ENCODE measurements around the gene CNNM3.
"Not testable (repeated sequence)": the region's sequence is repeated elsewhere in the genome, so short reads cannot be mapped to it uniquely, and the experiment has no call there.

CNNM3 gene

DNA sequence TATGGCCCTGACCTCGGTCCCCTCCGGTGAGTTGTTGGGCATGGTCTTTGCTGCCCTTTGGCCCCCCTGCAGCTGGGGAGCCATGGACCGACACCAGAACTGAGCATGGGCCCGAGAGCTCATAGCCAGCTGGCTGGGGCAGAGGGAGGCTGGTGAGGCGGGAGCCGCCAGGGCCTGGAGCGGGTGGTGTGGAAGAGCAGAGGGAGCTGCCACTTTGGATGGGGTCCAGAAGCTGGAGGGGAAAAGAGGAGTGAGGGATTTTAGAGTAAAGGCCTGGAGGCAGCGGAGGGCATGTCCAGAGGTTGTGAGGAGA lies 16.5 kb upstream of the CNNM3 start:
- DNase-seq: no peak

DNA sequence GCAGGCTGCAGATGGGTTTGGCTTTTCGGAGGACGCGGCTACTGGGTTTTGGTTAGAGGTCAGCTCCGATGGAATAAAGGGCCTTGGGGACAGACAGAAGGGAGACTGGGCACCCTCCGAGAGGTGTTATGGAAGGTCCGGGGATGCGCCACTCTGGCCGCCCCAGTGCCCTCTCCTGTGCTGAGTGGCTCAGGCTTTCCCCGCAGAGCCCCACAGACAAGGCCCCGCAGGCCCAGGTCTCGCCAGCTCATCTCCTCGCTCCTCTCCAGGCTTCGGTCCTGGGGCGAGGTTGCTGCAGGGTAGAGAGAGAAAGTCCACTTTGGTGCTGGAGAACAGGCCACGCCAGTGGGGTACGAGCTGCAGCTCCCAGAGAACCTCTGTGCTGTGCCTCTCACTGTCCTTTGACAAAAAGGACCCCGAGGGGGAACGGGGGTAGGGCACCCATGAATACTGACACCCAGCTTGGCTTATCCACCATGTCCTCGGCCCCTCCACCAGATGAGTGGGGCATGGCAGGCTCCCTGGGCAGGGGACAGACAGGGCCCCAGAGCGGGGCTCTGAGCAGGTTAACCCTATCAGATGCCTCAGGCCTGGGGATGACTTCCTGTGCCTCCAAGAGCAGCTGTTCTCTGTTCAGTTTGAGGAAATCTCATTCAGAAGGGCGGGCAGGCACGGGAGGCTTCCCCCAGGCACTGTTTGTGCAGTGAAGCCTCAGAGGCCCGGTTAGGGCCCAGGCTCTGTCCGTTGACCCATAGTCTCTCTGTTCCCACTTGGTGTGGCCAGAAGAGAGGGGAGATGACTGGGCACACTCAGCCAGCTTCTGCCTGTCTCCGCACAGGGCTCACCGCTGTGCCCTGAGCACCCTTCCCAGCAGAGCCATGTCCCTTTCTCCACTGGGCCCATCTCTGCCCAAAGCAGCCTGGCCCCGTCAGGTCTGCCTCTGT lies 15.7 kb upstream of the CNNM3 start:
- no peak for DNase-seq

DNA sequence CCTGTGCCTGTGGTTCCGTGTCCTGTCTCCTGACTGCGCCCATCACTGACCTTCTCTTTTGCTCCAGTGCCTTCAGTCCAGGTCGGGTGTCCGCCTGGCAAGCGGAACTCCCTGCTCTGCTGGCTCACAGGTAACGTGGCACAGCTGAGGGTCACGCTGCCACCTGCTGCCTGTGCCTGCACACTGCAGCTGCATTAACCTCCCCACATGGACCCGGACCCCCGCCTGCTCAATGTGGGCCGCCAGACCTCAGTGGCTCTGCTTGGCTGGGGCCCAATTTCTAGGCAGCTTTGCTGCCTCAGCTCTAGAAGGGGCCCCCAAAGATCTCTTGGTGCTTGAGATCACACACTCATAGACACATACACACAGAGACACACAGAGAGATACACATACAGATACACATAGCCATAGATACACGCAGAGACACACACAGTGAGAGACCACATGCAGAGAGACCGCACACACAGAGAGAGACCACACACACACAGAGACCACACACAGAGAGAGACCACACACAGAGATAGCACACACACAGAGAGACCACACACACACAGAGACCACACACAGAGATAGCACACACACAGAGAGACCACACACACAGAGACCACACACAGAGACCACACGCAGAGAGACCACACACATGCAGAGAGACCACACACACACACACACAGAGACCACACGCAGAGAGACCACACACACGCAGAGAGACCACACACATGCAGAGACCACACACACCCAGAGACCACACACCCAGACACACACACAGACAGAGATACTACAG lies 14.9 kb upstream of the CNNM3 start:
- DNase-seq: peak; percentile 28 to 51

DNA sequence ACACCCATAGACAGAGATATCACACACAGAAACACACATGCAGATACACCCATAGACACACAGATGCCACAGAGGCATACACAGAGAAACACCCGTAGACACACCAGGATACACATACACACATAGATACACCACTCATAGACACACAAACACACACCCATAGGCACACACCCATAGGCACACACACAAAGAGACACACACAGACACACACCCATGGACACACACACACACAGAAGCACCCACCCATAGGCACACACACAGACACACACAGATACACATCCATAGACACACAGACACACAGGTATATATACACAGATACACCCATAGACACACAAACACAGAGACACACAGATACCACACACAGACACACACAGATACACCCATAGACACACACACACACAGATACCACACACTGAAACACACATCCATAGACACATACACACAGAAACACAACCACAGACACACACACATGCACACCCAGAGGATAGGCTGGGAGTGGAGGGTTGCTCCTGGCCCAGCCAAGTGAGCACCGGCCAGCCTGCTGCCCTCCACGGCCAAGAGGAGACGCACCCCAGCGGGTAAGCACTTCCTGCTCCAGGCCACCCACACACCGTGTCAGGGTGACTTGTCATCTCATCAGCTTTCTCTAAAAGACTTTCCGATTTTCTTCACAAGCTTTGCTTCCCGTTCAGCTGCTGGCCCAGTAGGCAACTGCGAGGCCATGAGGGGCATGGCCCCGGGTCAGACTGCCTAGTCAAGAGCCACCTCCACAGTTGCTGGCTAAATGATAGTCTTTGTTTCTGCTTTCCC lies 14.1 kb upstream of the CNNM3 start:
- peak; percentile 89 to 95 for DNase-seq

DNA sequence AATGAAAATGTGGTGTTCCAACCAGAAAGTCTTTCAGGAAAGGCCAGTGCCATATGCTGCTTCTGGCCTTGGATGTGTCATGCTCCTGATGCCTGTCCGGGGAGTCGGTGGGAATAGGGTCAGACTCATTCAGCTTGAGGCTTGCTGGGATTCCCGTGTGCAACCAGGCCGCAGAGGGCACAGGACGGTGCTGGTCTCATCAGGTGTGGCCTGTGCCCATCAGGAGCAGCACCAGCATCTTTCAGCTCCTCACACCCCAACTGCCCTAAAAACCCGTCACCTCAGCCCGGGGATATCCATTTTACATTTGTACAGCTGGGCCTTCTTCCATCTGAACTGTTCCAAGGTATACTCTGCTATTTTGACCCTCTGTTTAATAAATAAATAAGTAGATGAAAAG lies 13.3 kb upstream of the CNNM3 start:
- DNase-seq: no peak

DNA sequence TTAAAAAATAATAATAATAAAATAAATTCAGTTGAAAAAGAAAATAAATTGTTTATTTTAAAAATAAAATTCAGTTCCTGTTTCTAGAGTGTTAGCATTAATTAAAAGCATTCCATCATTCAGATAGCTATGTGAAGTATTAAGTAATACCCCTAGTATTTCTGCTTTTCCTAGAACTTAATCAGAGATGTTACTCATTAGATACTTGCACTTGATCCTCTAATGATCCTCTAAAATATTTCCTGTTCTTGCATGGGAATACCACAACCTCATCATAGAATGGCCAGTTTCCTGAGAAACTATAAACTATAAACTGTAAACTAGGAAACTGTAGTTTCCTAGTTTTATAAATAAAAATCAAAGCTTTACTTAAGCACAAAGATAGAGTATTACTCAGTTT lies 11.1 kb upstream of the CNNM3 start:
- DNase-seq: peak in 1 of 2 donors; percentile 55

DNA sequence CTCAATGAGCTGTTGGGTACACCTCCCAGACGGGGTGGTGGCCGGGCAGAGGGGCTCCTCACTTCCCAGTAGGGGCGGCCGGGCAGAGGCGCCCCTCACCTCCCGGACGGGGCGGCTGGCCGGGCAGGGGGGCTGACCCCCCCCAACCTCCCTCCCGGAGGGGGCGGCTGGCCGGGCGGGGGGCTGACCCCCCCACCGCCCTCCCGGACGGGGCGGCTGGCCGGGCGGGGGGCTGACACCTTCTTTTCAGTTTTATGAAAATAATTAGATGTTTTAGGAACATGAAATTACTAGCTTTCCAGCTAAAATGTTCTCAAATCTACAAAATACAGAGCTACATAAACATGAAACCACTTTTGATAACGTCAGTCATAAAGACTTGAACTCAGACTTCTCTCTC lies 10.1 kb upstream of the CNNM3 start:
- DNase-seq: not testable (repeated sequence)

DNA sequence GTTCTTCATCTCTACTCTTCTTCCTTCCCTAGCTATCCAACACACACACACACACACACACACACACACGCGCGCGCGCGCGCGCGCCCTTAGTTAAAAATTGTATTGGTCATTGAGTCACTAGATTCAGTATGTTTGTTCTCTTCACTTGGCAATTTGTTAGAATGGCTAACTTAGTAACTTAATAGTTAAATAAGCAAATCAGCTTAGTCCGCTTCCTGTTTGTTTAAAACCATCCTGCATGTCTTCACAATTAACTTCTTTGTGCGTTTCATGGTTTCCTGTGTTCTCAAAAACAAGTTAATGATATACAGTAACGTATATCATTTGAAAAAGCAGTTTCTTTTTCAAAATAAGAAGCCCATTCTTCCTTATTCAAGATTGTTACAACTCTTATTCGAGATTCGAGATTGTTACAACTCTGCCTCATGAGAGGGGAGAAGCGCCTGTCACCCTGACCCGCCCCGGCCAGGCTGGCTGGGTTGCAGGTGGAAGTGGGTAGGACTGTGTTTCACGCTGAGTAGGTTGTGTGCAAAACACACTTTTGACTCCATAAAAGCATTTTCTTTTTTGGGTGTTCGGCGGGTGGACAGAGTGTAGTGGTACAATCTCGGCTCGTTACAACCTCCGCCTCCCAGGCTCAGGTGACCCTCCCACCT lies 9.5 kb upstream of the CNNM3 start:
- no peak for DNase-seq

DNA sequence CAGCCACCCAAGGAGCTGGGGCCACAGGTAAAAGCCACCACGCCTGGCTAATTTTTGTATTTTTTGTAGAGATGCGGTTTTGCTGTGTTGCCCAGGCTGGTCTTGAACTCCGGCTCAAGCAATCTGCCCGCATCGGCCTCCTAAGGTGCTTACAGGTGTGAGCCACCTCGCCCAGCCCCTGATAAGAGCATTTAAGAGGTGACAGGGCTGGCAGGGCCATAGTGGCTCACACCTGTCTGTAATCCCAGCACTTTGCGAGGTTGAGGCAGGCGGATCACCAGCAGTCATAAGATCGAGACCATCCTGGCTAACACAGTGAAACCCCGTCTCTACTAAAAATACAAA lies 9.0 kb upstream of the CNNM3 start:
- no peak for DNase-seq

DNA sequence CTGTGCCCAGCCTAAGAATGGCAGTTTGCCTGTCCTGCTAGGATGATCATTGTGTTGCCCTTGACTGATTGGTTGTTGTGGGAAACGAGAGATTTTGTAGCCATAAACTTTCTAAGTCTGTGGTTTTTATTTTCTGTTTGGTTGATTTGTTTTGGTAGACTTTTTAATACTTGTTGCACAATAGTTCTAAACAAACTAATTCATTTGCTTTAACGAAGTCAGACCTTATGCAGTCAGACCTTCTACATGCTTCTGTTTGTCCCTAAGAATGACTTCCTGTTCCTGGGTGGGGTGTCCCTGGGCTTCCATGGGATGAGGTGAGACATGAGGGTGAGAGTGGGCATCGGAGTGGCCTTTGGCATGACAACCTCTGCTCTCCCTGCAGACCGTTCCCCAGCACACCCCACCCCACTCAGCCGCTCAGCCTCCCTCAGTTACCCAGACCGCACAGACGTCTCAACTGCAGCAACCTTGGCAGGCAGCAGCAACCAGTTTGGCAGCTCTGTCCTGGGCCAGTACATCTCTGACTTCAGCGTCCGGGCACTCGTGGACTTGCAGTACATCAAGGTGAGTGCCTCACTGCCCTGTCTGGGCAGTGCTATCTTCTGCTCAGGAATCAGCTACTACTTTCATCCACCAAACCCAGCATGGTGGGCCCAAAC lies 7.8 kb upstream of the CNNM3 start:
- DNase-seq: no peak

DNA sequence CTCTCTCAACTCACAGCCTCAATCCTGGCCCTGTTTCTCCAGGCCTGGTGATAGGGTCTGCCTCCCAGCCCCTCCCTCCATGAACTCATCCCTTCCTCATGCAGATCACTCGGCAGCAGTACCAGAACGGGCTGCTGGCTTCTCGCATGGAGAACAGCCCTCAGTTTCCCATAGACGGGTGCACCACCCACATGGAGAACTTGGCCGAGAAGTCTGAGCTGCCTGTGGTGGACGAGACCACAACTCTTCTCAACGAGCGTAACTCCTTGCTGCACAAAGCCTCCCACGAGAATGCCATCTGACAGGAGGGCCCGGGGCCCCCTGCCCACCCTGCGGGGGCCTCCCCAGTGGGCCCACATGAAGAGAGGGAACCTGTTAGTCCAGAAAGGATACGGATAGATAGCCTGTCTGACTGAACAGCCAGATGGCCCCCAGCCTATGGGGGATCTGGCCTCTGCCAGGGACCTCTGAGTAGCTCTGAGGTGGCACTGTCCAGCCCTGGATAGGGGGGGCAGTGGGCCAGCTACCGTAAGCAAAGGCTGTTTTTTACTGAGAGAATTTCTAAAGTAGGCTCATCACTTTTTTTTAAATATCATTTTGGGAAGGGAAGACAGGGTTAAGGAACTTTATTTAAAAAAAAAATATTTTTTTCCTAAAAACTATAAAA lies 6.7 kb upstream of the CNNM3 start:
- no peak for DNase-seq

DNA sequence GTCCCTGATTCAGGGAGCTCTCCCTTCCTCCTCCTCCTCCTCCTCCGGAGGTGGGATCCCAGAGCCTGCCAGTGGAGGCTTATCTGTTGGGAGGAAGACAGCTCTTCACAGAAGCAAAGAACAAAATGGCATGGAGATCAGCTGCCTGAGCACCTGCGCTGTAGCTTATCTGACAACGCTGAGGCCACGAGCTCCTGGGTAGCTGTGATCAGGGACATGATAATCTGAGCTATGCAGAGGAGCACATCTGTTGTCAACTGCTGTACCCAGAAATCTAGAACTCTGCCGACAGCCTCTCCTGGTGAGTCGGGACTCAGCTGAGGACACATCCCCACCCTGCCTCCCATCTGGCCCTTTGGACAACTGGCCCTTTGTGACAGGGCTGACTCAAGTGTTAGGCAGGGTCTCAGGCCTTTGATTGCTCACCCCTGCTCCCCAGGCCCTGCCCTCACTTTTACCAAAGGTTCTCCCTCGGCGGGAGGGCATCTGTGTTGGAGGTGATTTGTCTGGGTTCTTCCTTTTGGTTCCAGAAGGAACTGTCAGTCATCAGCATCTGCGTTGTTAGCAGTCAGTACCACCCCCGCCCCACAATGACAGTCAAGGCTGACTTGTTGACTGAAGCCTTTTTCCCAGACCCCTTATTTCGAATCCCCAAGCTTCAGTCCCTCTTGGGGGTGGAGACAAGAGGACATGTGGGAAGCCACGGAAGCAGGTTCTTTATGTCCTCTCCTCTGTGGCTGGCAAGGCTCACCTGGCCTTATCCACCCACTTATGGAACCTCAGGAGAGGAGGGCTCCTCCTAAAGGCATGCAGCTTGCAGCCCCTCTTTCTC lies 5.9 kb upstream of the CNNM3 start:
- DNase-seq: no peak

DNA sequence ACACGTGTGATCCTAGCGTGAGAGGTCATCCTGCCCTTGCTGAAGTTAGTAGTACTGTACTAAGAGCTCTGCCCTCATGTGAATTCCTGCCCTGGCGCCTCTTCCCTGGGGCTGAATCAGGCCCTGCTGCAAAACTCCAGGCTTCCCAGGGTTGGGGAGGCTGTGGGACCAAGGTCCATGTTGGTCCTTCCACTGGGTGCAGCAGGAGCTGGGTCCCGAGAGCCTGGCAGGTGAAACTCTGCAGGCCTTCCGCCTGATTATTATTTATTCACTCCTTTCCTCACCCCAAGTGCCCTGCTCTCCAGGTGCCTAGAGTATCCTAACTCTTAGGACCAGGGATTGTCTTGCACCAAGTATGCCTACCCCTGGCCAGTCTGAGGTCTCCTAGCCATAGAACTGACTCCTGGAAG lies 5.3 kb upstream of the CNNM3 start:
- DNase-seq: no peak

DNA sequence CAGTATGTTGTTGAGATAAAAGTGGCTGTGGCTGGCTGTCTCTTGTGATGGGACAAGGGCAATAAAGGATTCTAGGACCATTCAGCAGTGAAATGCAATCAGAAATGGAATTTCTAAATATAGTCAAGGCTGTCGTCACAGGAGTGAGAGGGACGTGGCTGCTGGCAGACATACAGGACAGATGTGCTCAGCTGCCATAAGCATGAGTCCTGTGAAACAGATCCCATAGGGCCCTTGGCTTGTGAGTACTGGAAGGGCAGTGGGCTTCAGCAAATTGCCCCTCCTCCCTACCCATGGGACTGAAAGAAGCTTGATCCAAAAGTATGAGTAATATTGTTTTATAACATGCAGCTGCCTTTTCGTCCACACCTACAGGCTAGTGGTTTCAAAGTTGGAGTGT lies 4.2 kb upstream of the CNNM3 start:
- no peak for DNase-seq

DNA sequence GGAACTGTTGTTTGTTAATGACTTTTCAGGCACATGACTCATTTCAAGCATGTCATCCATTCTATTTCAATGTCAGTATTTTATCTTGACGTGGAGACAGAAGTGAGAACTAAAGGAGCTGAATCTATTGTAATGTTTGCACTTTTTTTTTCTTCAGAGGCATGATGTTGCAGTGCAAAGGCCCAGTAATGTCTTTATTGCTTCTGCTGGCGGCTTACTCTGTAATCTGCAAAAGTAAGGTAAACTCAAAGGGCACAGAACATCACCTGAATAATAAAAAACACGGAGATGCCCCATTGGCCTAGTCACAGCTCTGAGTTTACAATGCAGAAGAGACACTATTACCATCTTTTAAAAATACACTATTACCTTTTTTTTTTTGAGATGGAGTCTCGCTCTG lies 2.4 kb upstream of the CNNM3 start:
- no peak for DNase-seq

DNA sequence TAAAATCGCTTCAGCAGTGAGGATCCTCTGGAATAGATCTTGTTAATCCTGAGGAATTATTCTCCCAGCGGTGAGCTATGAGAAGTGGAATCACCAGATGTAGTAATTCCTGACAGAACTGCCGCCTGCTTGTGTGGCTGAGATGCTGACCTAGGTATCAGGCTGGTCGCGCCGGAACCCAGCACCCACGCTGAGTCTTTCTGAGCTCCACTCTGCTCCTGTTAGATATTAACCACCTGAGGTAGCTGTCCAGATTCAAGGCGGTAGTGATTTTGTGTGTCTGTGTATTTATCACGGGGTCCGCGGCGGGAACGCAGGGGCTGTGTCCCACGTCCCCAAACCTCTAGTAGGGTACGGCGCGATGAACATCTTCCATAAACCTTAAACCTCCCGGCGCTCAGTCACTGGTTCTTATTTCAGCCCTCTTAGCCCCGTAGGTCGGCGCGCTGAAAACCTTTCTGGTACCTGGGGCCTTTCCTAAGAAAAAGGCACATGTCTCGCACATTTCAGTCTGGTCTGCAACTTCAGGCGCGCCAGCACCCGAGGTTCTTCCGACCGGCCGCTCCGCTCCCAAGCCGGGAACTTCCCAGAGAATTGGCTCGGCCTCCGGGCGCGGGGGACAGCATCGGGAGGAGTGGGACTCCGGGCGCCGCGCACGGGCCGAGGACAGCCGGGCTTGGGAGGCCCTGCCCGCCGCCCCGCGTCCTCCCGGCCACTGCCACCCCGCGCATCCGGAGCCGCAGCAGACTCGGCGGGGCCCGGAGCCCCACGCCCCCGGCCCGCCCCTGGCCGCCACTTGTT lies 542 bp upstream of the CNNM3 start:
- DNase-seq: peak in 1 of 2 donors; percentile 8

DNA sequence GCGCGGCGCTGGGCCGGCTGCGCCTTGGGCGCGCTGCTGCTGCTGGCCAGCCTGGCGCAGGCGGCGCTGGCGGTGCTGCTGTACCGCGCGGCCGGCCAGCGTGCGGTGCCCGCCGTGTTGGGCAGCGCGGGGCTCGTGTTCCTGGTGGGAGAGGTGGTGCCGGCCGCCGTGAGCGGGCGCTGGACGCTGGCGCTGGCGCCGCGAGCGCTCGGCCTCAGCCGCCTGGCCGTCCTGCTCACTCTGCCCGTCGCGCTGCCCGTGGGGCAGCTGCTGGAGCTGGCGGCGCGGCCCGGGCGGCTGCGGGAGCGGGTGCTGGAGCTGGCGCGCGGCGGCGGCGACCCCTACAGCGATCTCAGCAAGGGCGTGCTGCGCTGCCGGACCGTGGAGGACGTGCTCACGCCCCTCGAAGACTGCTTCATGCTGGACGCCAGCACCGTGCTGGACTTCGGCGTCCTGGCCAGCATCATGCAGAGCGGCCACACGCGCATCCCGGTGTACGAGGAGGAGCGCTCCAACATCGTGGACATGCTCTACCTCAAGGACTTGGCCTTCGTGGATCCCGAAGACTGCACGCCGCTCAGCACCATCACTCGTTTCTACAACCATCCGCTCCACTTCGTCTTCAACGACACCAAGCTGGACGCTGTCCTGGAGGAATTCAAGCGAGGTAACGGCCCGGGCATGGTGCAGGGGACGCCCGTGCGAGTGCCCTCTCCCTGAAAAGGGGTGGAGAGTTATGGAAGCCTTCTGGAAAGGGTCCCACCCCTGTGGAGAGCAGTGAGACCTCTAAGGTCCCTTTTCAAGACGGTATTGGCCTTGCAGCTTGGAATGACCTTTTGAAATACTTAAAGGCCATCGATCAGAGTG lies 1.0 kb downstream of the CNNM3 start:
- DNase-seq: no peak

DNA sequence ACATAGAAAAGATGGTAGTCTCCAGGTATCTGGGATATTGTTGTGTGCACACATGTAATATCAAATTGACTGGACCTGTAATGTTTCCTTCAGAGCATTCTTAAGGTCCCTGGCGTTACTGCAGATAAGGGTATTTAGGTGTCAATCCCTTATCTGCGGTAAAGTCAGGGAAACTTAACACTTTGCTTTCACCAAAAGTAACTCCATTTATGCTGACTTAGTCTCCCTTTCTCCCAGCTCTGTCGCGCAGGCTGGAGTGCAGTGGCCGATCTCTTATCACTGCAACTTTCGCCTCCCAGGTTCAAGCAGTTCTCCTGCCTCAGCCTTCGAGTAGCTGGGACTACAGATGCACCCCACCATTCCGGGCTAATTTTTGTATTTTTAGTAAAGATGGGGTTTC lies 1.8 kb downstream of the CNNM3 start:
- DNase-seq: no peak
